NB4 (cell line): ENCODE data around the gene ILK.

Experiments used
- DNase-seq: peaks from one replicate; pipeline ENCODE4 v3.0.0; 2010; ENCODE audit warnings: low read depth
- H3K4me3 ChIP-seq: one replicate; pipeline ENCODE4 v1.5.1; 2011; ENCODE audit warnings: mild to moderate bottlenecking, low read depth, low read length, moderate library complexity
- CTCF ChIP-seq: IDR thresholded peaks from one replicate; pipeline ENCODE4 v1.5.1; 2012; ENCODE audit warnings: low read depth, low read length
- MAX ChIP-seq: IDR thresholded peaks from 2 replicates; pipeline ENCODE4 v1.6.1; 2011; ENCODE audit warnings: low read depth, low read length
- MYC ChIP-seq: IDR thresholded peaks from 2 replicates; pipeline ENCODE4 v1.6.1; 2011; ENCODE audit warnings: low read depth, low read length
- POLR2A ChIP-seq: IDR thresholded peaks from 2 replicates; pipeline ENCODE4 v1.6.1; 2011; ENCODE audit warnings: mild to moderate bottlenecking; ENCODE audit not compliant: insufficient read length; ENCODE audit errors: extremely low read depth

The ILK gene

GRCh38 chr11:6569706-6570105, 33.9 kb upstream of the ILK start:
- no peak for TF ChIP-seq MYC
- no peak for TF ChIP-seq MAX
- no peak for TF ChIP-seq POLR2A
- no peak for TF ChIP-seq CTCF
- no peak for DNase-seq
- no peak overlapping the region for H3K4me3 ChIP-seq

- H3K4me3 ChIP-seq = no peak overlapping the region
- DNase-seq = no peak
- TF ChIP-seq CTCF (no peak), MAX (no peak), MYC (no peak), POLR2A (no peak)
Observed at GRCh38 chr11:6570691-6571427, 32.7 kb upstream of the ILK start.

- H3K4me3 ChIP-seq = no peak overlapping the region
- DNase-seq = no peak
- TF ChIP-seq POLR2A = no peak
- no peak for TF ChIP-seq MAX
- TF ChIP-seq CTCF = no peak
- no peak for TF ChIP-seq MYC
Observed at GRCh38 chr11:6571434-6572008, 32.1 kb upstream of the ILK start.

GRCh38 chr11:6572215-6572614, 31.4 kb upstream of the ILK start:
- no peak for DNase-seq
- no peak for TF ChIP-seq CTCF
- no peak for TF ChIP-seq MYC
- no peak for TF ChIP-seq MAX
- no peak for TF ChIP-seq POLR2A
- no peak overlapping the region for H3K4me3 ChIP-seq

GRCh38 chr11:6574816-6575715, 28.5 kb upstream of the ILK start:
- no peak overlapping the region for H3K4me3 ChIP-seq
- DNase-seq = no peak
- TF ChIP-seq POLR2A = no peak
- no peak for TF ChIP-seq CTCF
- no peak for TF ChIP-seq MYC
- no peak for TF ChIP-seq MAX
